ENCODE results near the gene NINJ2.
"Not testable (repeated sequence)": the region's sequence is repeated elsewhere in the genome, so short reads cannot be mapped to it uniquely, and the experiment has no call there.

The NINJ2 gene

GRCh38 chr12:663293-663871 lies at the start of gene NINJ2:
TSS of gene NINJ2 (minus strand) at chr12:663445. CDS start at chr12:663360, 85 bp downstream.
- no peak for DNase-seq (ENCODE audit: low spot score)

GRCh38 chr12:712172-712863 lies 49.1 kb upstream of the NINJ2 start:
- DNase-seq (ENCODE audit: low spot score), result no peak

- no peak for DNase-seq (ENCODE audit: low spot score)
These were observed 46.3 kb upstream of the NINJ2 start for GRCh38 chr12:709455-710020.

- DNase-seq (ENCODE audit: low spot score), result not testable (repeated sequence)
These were observed 44.8 kb upstream of the NINJ2 start for GRCh38 chr12:708084-708483.

GRCh38 chr12:704516-705242 lies 41.4 kb upstream of the NINJ2 start:
- DNase-seq (ENCODE audit: low spot score), result no peak

- no peak for DNase-seq (ENCODE audit: low spot score)
These were observed 38.8 kb upstream of the NINJ2 start for GRCh38 chr12:701896-702539.

GRCh38 chr12:700016-700415 lies 36.8 kb upstream of the NINJ2 start:
- DNase-seq (ENCODE audit: low spot score), result no peak

- not testable (repeated sequence) for DNase-seq (ENCODE audit: low spot score)
These were observed 35.0 kb upstream of the NINJ2 start for GRCh38 chr12:698222-698621.

- no peak for DNase-seq (ENCODE audit: low spot score)
These were observed 34.2 kb upstream of the NINJ2 start for GRCh38 chr12:697481-697880.

- no peak for DNase-seq (ENCODE audit: low spot score)
These were observed 31.7 kb upstream of the NINJ2 start for GRCh38 chr12:694734-695503.

- no peak for DNase-seq (ENCODE audit: low spot score)
These were observed 30.8 kb upstream of the NINJ2 start for GRCh38 chr12:693934-694533.

- no peak for DNase-seq (ENCODE audit: low spot score)
These were observed 29.0 kb upstream of the NINJ2 start for GRCh38 chr12:692274-692673.

GRCh38 chr12:690466-690865 lies 27.2 kb upstream of the NINJ2 start:
- no peak for DNase-seq (ENCODE audit: low spot score)

GRCh38 chr12:685388-685787 lies 22.1 kb upstream of the NINJ2 start:
- no peak for DNase-seq (ENCODE audit: low spot score)

GRCh38 chr12:684416-684815 lies 21.2 kb upstream of the NINJ2 start:
- DNase-seq (ENCODE audit: low spot score), result no peak

- DNase-seq (ENCODE audit: low spot score), result no peak
These were observed 18.5 kb upstream of the NINJ2 start for GRCh38 chr12:681568-682256.

GRCh38 chr12:678747-679712 lies 15.8 kb upstream of the NINJ2 start:
- no peak for DNase-seq (ENCODE audit: low spot score)

GRCh38 chr12:675562-675961 lies 12.3 kb upstream of the NINJ2 start:
- DNase-seq (ENCODE audit: low spot score), result no peak

- no peak for DNase-seq (ENCODE audit: low spot score)
These were observed 11.1 kb upstream of the NINJ2 start for GRCh38 chr12:674272-674781.
